GM18519 (cell line): ENCODE results near the gene RNF149.
"Not testable (repeated sequence)": the region's sequence is repeated elsewhere in the genome, so short reads cannot be mapped to it uniquely, and the experiment has no call there.

Source experiments
- ATAC-seq: cut with Tn5 transposase; IDR thresholded peaks from one replicate; pipeline ENCODE4 v1.9.1; 2021; ENCODE audit warnings: mild to moderate bottlenecking, moderate library complexity; ENCODE audit not compliant: unreplicated experiment, low FRiP score

RNF149 gene

DNA sequence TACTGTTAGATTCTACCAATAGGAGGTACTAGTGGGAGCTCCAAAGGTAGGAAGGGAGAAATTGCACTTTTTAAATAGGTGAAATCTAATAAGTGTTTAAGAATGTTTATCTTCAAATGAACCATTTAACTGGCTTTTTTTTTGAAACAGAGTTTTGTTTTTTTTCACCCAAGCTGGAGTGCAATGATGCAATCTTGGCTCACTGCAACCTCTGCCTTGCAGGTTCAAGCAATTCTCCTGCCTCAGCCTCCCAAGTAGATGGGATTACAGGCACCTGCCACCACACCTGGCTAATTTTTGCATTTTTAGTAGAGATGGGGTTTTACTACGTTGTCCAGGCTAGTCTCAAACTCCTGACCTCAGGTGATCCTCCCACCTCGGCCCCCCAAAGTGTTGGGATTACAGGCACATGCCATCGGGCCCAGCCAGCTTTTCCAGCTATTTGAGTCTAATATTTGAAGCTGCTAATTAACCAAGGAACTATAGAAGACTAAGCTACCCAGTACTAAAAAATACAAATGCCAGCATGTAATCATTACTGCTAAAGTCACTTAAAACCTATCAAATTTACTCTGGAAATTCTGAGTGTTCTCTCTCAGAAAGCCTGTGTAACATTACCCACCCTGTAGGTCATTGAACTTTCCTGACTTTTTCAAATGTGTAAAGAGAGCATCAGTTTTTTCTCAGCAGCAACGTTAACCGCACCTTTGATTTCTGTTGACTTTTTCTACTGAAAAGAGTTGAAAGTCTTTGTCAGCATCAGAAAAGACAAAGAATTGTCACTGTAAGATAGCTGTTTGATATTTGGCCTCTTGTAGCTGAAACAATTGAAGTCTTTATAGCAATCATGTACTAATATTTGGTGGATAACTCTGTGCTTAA lies 24.6 kb upstream of the RNF149 start:
- no peak for ATAC-seq

DNA sequence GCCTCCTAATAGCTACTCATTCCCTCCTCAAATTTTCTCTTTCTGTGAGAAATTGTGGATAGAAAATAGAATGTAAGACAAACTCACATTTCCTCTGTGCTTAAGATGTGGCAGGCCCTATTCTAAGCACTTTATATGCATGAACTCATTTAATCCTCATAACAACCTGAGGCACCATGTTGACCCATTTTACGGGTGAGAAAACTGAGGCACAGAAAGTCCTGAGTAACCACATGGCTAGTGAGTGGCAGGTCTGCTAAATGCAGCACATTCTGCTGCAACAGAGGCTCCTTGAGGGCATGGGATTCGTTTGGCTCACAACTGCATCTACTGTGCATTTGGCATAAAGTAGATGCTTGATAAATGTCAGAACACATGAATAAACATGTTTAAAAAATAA lies 22.7 kb upstream of the RNF149 start:
- no peak for ATAC-seq

DNA sequence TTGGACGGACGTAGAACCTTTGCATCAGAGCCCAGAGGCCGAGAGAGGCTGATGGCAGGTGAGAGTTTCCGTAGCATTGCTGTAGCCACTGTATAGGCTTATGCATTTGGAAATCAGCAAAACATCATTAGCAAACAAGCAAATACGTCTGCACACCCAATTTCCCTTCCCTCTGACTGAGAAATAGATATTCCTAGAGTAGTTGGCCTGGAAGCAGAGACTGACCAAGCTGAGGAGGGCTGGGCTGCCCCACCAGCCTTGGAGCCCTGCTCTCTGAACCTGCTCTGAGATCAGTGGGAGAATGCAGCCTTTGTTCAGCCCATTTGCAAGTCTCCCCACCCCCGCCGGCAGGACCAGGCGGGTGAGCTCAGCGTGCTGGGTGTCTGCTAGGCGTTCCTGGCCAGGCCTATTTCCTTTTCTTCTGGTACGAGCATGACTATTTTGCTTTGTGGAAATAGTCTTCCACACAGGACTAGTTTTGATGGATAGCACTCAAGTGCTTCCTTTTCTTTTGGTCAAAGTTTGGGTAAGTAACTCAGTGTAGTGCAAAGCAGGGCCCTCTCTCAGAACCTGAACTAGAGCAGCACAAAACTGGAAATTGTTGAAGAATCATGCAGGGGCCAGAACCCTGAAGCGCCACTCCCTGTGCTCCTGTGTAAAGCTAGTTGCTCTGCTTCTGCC lies 21.9 kb upstream of the RNF149 start:
- no peak for ATAC-seq

DNA sequence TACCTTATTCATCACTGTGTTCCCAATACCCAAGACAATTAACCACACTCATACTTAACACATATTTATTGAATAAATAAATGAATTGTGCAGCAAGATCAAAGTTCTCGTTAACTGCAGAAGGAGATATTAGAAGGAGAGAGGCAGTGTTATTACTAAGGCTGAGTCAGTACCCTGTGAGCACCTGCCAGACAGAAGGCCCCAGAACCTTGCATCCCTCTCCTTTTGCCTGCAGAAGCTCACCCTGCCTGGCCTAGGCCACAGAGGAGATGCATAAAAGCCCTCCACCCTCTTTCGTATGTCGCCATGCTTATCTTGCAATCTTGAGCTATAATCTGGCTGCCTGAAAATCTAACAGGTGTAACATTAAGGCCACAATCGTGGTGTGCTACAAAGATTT lies 20.5 kb upstream of the RNF149 start:
- no peak for ATAC-seq

DNA sequence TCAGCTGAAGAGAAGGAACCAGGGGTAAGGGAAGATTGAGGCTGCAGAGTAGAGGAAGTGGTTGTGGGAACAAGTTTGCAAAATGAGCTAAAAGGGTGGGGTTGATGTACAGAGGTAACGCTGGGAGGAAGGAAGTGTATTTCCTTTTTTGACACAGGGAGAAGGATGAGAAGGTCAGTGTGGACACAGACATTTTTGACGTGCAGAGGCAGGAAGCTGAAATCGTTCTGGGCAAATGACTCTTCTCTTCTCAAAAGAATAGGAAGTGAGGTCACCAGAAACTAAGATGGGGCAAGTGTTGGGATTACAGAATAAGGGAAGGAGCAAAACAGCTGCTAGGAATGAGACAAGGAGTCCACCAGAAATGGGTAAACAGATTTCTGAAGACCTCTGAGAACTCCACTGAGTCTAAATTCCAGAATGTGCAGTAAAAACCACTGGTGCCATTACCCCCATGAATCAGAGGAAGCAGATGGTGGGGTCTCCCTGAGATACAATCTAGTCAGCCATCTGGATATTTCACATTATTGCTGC lies 20.0 kb upstream of the RNF149 start:
- no peak for ATAC-seq

DNA sequence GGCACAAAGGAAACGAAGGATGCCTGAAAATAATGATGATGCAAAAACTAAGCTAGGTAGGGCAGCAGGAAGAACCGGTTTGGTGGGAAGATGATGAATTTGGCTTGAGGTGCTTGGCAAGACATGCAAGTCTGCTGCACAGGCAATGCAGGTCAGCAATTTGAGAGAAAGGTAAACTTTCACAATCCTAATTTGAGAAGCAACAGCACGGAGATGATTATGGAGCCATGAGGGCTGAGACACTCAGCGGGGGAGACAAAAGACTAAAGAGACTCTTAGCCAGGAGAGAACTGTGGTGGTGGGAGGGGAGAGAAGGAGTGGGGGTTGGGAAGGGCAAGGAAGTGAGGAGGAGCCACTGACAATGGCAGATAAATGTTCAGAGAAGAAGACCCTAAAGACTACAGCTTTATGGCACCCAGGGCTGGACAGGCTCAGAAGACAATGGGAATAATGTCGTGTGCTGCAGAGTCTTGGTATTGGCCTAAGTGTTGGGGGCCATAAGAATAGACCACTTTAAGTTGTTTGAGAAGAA lies 19.4 kb upstream of the RNF149 start:
- ATAC-seq: no peak

DNA sequence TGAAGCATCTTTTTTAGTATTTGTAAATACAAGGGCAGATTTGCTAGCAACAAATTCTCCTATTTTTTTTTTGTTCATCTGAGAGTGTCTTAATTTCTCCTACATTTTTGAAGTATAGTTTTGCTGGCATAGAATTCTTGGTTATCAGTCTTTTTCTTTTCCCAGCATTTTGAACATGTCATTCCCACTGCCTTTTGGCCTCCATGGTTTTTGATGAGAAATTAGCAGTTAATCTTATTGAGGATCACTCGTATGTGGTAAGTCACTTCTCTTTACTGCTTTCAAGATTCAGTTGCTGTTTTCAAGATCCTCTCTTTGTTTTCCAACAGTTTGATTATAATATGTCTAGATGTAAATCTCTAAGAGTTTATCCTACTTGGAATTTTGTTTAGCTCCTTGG lies 16.9 kb upstream of the RNF149 start:
- no peak for ATAC-seq

DNA sequence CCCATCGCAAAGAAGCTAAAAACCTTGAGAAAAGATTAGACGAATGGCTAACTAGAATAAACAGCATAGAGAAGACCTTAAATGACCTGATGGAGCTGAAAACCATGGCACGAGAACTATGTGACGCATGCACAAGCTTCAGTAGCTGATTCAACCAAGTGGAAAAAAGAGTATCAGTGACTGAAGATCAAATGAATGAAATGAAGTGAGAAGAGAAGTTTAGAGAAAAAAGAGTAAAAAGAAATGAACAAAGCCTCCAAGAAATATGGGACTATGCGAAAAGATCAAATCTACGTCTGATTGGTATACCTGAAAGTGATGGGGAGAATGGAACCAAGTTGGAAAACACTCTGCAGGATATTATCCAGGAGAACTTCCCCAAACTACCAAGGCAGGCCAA lies 8.1 kb upstream of the RNF149 start:
- not testable (repeated sequence) for ATAC-seq

DNA sequence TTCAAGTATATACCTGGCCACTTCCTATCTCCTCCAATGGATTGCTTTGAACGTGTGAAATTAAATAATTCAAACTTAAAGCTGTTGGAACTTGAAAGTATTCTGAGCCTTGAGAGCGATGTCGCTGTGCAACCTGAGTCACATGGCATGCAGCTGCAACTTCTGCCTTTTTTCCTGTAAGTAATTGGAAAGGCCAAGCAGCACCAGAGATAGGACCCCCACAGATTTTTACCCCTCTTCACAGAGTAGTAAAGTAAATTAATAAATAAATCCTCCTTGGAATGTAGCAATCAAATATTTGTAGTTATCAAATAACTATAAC lies 3.2 kb upstream of the RNF149 start:
- ATAC-seq: no peak

DNA sequence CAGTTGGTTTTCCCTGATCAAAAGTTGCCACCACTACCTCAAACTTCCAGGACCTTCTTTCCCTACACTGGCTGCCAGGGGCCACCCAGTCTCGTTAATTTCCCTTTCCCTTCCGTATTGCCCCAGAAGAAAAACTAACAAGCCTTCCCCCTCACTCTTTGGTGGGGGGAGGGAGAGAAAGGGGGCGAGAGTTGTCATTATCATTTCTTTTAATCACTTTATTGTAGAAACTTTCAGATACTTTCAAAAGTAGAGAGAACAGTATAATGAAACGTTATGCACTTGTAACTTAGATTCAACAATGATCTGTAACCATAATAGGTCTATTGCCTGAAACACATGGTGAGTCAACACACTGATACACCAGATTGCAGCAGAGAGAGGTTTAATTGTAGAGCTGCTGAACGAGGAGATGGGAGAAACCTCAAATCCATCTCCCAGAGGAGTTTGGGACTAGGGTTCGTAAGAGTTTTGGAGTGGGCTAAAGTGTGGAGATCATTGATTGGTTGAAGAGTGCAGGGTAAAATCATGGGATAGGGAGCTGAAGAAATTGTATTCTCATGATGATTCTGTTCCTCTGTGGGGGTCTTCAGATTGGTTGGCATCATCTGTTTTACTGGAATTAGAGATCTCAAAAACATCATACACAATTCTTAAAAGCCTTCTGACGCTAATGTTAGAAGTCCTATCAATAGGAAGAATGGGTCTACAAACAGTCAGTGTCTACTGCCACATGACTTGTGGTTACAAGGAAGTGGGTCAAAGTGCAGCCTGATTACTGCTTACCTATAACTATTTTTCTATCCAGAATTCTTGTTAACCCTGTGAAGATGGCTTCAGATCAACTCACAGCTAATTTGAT lies 2.6 kb upstream of the RNF149 start:
- no peak for ATAC-seq

DNA sequence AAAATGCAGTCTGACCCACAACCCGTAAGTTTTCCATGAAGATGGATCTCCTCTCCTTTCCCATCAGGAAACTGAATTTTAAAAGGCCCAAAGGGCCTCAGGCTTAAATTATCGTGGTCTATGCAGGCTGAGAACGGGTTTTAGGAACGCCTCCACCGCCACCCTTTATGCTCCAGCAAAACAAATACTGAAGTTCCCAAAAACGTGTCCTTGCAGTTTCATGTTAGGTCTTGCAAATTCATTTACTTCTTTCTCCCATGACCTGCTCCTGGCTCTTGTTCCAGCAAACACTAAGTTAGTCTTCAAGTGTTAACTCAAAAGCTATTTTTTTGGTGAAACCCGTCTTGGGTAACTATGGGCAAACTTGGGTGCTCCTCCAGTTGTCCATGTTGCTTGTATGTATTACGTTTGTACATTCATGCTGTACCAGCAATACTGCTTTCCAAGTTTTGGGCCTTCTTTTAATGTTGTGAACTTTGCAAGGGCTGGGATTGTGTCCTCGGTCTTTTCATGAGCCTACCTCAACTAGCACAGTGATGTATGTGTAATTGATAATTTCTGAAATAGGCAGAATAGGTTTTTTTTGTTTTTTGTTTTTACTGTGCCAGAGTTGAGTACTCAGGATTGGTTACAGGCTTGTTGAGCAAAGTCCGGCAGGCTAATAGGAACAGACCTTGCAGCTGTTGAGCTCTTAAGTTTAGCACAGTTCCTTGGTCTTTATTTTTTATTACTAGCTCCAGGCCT lies 1.8 kb upstream of the RNF149 start:
- no peak for ATAC-seq

DNA sequence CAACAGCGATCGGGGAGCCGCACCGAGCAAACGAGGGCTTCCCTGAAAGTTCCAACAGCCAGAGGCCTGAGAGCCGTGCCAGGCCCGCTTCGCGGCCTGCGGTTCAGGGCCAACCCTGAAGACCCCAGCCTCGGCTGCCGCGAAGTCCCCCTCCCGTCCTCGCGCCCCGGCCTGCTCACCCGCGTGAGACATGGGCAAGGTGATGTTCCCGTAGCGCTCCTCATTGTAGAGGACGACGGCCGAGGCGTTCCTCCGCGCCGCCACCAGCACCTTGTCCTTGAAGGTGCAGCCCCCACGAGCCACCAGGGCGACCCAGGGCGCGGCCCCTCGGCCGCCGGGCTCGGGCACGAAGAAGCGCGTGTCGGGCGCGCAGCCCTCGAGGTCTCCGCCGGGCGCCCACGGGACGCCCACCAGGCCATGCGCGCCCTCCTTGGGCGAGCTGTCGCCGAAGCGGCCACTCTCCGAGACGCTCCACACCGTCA lies 510 bp downstream of the RNF149 start:
- peak; percentile 3 for ATAC-seq

DNA sequence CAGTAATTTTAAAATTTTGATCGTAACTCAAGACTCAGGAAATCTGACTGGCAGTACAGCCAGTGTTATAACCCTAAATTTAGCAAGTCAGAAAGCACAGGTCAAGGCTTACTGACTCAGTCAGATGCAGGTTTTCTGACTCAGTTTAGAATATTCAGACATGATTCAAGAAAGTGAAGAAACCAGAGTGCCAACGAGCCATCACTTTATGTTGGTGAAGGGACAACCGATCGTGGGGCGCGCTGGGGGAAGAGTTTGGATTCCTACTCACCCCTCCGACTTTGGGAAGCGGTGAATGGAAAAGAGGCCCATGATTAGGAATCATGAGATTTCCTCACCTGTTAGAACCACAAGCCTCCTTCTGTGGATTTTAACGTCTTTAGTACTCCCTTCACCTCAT lies 998 bp downstream of the RNF149 start:
- no peak for ATAC-seq

DNA sequence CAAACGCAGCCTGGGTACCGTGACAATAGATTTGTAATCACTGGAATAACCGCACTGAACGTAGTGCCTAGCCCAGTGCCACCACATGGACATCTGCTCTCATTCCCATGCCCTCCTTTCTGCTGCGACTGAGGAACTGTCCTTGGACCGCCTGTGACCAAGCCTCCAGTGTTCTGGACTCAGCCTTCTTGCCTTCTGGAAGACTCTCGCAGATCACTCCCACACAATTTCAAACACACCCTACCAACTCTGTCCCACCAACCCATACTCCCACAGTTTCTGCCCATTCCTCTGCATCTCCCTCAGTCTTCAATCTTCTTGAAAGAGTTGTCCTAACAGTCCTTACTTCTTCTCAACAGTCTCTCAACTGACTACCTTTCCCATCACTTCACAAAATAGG lies 2.1 kb downstream of the RNF149 start:
- ATAC-seq: no peak

DNA sequence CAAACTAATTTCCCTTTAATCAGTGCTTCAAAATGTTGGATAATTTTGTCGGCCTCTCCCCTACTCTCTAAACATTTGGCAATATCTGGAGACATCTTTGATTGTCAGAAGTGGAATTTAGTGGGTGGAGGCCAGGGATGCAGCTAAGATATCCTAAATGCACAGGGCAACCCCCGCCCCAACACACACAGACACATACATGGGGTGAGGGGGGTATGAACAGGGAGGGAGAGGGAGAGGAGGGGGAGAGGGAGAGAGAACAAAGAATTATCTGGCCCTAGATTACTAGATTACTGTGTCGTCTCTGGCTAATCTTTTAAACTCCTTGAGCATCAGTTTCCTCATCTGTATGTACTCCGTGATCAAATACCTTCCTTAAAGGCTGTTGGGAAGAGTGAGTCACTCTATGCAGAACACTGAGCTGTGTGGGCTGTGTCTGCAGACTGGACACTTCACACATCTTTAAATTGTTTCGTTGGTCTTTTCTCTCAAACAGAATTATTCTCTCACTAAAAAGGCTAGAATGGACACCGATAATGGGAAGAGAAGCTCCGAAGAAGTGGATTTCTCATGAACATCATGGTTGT lies 2.9 kb downstream of the RNF149 start:
- no peak for ATAC-seq

DNA sequence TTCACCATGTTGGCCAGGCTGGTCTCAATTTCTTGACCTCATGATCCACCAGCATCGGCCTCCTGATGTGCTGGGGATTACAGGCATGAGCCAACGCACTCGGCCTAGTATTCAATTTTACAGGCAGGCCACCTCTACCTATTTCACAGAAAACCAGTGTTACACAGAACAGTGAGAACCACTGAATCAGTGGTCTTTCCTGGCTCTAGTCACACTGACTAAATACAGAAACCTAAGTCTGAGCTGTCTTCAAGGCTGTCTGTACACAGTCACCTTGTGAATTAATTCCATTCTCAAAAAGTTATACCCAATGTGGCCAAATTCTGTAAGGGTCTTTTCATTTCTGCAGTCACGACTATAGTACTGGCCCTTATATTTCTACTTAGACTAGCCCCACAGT lies 3.5 kb downstream of the RNF149 start:
- no peak for ATAC-seq

DNA sequence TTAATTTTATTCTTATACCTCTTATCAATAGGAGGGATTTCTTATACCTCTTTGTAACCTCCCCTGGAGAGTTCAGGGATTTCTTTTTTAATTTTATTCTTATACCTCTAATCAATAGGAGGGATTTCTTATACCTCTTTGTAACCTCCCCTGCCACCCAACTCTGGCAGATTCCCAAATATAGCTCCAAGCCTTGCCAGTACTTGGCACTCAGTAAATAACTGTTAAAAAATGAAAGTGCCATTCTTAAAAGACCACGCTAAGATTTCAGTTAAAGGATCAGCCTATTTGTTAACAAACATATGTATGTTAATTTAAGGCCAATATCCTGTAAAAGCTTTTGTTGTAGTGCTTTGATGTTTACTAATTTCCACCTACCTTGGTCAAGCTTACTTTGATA lies 4.8 kb downstream of the RNF149 start:
- no peak for ATAC-seq

DNA sequence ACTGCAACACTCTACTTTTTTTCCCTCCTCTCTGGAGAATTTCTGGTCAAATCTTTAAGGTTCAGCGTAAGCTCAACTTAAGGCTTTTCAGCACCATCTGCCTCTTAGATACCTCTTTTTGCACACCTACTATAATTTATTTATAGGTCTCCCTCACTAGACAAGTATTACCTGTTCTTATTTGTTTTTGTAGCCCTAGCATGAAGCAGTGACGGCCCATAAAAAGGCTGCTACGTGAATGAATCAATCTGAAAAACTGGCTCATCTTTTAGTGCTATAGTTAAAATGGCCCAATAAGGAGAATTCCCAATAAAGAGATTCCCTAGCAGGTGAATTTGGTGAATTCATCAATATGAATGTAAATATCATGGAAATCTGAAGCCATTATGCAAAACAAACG lies 6.5 kb downstream of the RNF149 start:
- ATAC-seq: no peak

DNA sequence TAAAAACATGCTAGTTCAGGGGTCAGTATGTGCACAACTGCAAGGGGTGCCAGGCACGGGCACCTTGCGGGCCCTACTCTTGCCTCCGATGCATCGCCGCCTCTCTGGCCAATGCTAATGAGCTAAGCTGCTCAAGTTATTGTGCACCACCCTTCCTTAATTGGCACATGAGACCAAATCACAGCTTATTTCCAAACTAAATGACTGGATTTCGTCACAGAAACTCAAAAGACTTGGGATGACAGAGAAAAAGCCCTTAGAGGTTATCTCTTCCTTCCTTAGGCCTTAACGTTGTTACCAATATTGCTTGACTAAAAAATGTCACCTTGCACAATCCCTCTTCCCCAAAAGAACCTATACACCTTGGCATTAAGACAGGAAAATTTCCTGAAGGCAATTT lies 7.7 kb downstream of the RNF149 start:
- no peak for ATAC-seq

DNA sequence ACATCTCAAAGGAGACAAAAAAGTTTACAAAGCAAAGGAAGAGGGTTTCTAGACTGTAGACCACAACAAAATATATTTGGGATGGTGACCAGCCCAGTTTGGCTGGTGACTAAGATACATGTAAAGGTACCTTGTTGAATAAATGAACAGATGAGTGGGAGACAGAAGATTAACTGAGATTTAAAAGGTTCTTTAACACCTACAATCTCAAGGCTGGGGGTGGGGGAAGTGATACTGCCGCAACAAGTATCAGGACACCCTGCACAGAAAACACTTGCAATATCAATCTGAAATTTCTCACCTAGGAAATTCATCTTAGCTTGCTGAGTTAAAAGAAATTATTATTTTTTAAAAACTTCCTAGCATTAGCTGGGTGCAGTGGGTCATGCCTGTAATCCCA lies 8.3 kb downstream of the RNF149 start:
- no peak for ATAC-seq
